Measurements from ENCODE around the gene C13orf46.

The C13orf46 gene

GRCh38 chr13:114009590-114010400 is 35.9 kb upstream of the C13orf46 start:
- no peak for DNase-seq

GRCh38 chr13:114008964-114009589 is 35.2 kb upstream of the C13orf46 start:
- DNase-seq, result no peak

- no peak for DNase-seq
Observed at GRCh38 chr13:114007566-114007965, 33.7 kb upstream of the C13orf46 start.

- no peak for DNase-seq
Observed at GRCh38 chr13:114005206-114005724, 31.4 kb upstream of the C13orf46 start.

- DNase-seq, result no peak
Observed at GRCh38 chr13:114004420-114005205, 30.7 kb upstream of the C13orf46 start.

- no peak for DNase-seq
Observed at GRCh38 chr13:114002771-114003321, 29.0 kb upstream of the C13orf46 start.

- no peak for DNase-seq
Observed at GRCh38 chr13:114002009-114002544, 28.2 kb upstream of the C13orf46 start.

GRCh38 chr13:114001331-114002008 is 27.6 kb upstream of the C13orf46 start:
- DNase-seq, result no peak

- DNase-seq, result no peak
Observed at GRCh38 chr13:114000151-114001040, 26.5 kb upstream of the C13orf46 start.

GRCh38 chr13:113999618-113999910 is 25.7 kb upstream of the C13orf46 start:
- DNase-seq, result no peak

- no peak for DNase-seq
Observed at GRCh38 chr13:113998781-113999617, 25.1 kb upstream of the C13orf46 start.

- no peak for DNase-seq
Observed at GRCh38 chr13:113997845-113998751, 24.2 kb upstream of the C13orf46 start.

GRCh38 chr13:113996912-113997745 is 23.3 kb upstream of the C13orf46 start:
- DNase-seq, result no peak

GRCh38 chr13:113996081-113996911 is 22.4 kb upstream of the C13orf46 start:
- DNase-seq, result no peak

- no peak for DNase-seq
Observed at GRCh38 chr13:113995051-113995601, 21.2 kb upstream of the C13orf46 start.

GRCh38 chr13:113992276-113993005 is 18.6 kb upstream of the C13orf46 start:
- no peak for DNase-seq

Measured in NCI-H2029 (cell line).